ENCODE data around the gene TMEM266. TPM values are rescaled to one million over a fixed set of nuclear protein-coding genes. Genes with fewer than 3 reads are reported as not detected.

TMEM266 gene
- total and polyA plus RNA-seq, 7 donors: 0.27 to 1.1 TPM; not detected in 5

DNA sequence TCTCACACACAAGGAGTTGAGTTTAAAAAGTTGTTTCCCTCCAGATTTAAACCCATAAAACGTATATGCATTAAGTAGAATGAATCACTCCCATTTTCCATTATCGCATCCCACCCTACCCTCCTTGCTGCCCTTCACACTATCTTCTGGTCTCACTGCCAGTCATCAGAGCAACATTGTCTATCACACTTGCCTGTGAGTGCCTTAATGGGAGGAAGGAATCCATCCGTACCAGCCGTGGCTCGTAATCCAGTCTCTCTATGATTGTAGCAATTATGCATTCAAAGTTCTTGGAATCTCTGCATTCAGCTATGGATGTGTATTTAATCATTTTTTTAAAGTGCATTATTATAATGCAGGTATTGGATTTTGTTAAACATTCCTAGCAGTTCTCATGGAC lies 1.9 kb downstream of the TMEM266 start:
- H3K27me3 ChIP-seq: peaks cover 0 to 22% (median 22%) of the 10 kb centered on the region in 3 donors
- H3K4me1 ChIP-seq: peaks cover 0 to 19% (median 16%) of the 10 kb centered on the region in 4 donors
- no peak overlapping the region for H3K27ac ChIP-seq
- intact Hi-C loops (cut with DNase I): no loop called here
- H3K36me3 ChIP-seq: no peaks in the 10 kb centered on the region
- no peak overlapping the region for H3K4me3 ChIP-seq
- TF ChIP-seq, protein P1, sequence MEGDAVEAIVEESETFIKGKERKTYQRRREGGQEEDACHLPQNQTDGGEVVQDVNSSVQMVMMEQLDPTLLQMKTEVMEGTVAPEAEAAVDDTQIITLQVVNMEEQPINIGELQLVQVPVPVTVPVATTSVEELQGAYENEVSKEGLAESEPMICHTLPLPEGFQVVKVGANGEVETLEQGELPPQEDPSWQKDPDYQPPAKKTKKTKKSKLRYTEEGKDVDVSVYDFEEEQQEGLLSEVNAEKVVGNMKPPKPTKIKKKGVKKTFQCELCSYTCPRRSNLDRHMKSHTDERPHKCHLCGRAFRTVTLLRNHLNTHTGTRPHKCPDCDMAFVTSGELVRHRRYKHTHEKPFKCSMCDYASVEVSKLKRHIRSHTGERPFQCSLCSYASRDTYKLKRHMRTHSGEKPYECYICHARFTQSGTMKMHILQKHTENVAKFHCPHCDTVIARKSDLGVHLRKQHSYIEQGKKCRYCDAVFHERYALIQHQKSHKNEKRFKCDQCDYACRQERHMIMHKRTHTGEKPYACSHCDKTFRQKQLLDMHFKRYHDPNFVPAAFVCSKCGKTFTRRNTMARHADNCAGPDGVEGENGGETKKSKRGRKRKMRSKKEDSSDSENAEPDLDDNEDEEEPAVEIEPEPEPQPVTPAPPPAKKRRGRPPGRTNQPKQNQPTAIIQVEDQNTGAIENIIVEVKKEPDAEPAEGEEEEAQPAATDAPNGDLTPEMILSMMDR (IDR thresholded peaks at IDR 0.05): no peak
- TF ChIP-seq POLR2AphosphoS5 (IDR thresholded peaks at IDR 0.05) (no peak), POLR2A (IDR thresholded peaks at IDR 0.05) (no peak), EP300 (IDR thresholded peaks at IDR 0.05) (no peak)
- 82 to 86% methylated on average over 5 of the region's 5 CpGs for WGBS, 2 donors
- no peaks in the 10 kb centered on the region for H3K9me3 ChIP-seq
- DNase-seq: no peak

DNA sequence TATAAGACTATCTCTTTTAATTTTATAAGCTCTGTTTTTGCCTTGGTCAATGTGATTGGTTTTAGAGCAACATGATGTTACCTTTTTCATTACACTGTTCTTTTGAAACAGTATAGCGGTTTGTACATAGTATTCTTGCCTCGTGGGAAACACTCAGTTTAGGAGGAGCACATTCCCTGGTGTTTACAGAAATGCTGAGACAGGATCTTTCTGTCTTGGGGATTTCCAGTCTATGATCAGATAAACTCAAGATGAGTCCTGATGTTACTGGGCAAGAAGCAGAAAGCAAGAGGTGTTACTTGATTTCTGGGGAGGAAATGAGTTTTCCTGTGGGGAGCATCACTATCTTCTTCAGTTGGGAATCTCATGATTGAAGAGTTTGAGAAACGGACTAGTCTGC lies 2.5 kb downstream of the TMEM266 start:
- H3K27me3 ChIP-seq: peaks cover 0 to 23% (median 22%) of the 10 kb centered on the region in 3 donors
- DNase-seq: no peak
- H3K36me3 ChIP-seq: no peaks in the 10 kb centered on the region
- H3K9me3 ChIP-seq: no peaks in the 10 kb centered on the region
- intact Hi-C loops (cut with DNase I): no loop called here
- no peak for TF ChIP-seq POLR2AphosphoS5 (IDR thresholded peaks at IDR 0.05)
- TF ChIP-seq POLR2A (IDR thresholded peaks at IDR 0.05): no peak
- TF ChIP-seq, protein P1 (IDR thresholded peaks at IDR 0.05): no peak
- TF ChIP-seq EP300 (IDR thresholded peaks at IDR 0.05): no peak
- H3K4me3 ChIP-seq: no peak overlapping the region
- 48 to 53% methylated on average over 3 of the region's 3 CpGs for WGBS, 2 donors
- no peak overlapping the region for H3K27ac ChIP-seq
- H3K4me1 ChIP-seq: peaks cover 0 to 18% (median 15%) of the 10 kb centered on the region in 4 donors

DNA sequence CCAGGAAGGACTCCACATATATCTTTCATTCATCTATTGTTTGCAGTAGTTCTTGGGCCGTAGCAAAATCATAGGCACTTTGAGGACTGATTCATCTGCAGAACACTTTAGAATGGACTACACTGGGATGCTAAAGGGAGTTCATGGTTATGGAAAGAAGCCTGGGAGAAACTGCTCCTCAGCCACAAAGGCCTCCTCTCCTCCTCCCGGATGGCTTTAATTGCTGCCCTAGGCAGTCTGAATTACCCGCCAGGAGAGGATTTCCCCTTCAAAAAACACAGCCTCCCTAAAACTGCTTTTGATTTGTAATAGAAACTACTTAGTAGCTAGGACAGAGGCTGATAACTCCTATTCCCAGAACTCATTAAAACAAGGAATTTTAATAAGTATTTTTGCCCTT lies 4.6 kb downstream of the TMEM266 start:
- Histone ChIP-seq H3K4me1 (peaks cover 0 to 9% (median 7%) of the 10 kb centered on the region in 4 donors), H3K9me3 (no peaks in the 10 kb centered on the region), H3K4me3 (no peak overlapping the region), H3K27ac (no peak overlapping the region), H3K27me3 (peaks cover 0 to 14% (median 10%) of the 10 kb centered on the region in 3 donors), H3K36me3 (no peaks in the 10 kb centered on the region)
- TF ChIP-seq POLR2AphosphoS5 (IDR thresholded peaks at IDR 0.05) (no peak), EP300 (IDR thresholded peaks at IDR 0.05) (no peak), POLR2A (IDR thresholded peaks at IDR 0.05) (no peak)
- TF ChIP-seq, protein P1 (IDR thresholded peaks at IDR 0.05): no peak
- 74 to 81% methylated on average over 3 of the region's 3 CpGs for WGBS, 2 donors
- no peak for DNase-seq
- intact Hi-C loops (cut with DNase I): no loop called here

DNA sequence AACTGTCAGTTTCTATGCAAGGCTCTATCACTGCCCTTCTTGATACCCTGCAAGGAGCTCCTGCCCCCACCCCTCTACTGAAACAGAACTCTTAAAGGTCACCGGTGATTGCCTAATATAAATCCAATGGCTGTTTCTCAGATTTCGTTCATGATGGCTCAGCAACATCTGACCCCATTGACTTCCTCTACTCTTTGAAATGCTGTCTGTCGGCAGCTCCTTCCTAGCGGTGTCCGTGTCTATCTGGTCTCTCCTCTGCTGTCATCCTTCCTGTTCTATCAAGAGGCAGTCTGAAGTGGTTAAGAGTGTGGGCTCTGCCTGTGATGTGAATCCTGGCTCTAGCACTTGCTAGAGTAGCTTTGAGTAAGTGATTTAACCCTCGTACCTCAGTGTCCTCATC lies 5.5 kb downstream of the TMEM266 start:
- Histone ChIP-seq H3K36me3 (no peaks in the 10 kb centered on the region), H3K4me3 (no peak overlapping the region), H3K27ac (no peak overlapping the region), H3K9me3 (no peaks in the 10 kb centered on the region), H3K27me3 (peaks cover 0 to 14% (median 4%) of the 10 kb centered on the region in 3 donors), H3K4me1 (peaks cover 0 to 4% (median 3%) of the 10 kb centered on the region in 4 donors)
- 32 to 59% methylated on average over 6 of the region's 6 CpGs for WGBS, 2 donors
- TF ChIP-seq POLR2AphosphoS5 (IDR thresholded peaks at IDR 0.05) (no peak), EP300 (IDR thresholded peaks at IDR 0.05) (no peak), POLR2A (IDR thresholded peaks at IDR 0.05) (no peak)
- TF ChIP-seq, protein P1 (IDR thresholded peaks at IDR 0.05): no peak
- DNase-seq: no peak
- intact Hi-C loops (cut with DNase I): no loop called here

DNA sequence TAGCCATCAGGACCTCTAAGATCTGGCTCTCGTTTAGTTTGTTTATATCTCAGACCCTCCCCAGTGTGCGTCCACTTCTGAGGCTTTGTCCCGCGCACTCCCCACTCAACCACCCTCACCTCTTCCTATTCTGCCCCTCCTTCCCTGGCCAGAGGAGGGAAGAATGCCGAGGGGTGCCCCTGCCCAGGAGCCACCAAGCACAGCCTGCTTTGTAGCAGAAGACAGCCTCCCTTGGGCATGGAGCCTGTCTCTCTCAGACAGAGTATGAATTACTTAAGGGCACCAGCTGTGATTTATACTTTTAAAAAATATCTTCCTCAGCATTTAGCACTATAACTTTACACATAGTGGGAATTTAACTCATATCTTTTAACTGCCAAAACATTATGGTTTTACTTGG lies 6.0 kb downstream of the TMEM266 start:
- TF ChIP-seq, protein P1 (IDR thresholded peaks at IDR 0.05): no peak
- TF ChIP-seq POLR2AphosphoS5 (IDR thresholded peaks at IDR 0.05) (no peak), POLR2A (IDR thresholded peaks at IDR 0.05) (no peak), EP300 (IDR thresholded peaks at IDR 0.05) (no peak)
- Histone ChIP-seq H3K27ac (no peak overlapping the region), H3K9me3 (no peaks in the 10 kb centered on the region), H3K36me3 (no peaks in the 10 kb centered on the region), H3K4me3 (no peak overlapping the region), H3K4me1 (no peaks in the 10 kb centered on the region), H3K27me3 (peaks cover 0 to 14% (median 0%) of the 10 kb centered on the region in 3 donors)
- intact Hi-C loops (cut with DNase I): no loop called here
- DNase-seq: no peak
- 65 to 73% methylated on average over 5 of the region's 5 CpGs for whole genome bisulfite sequencing, 2 donors

Data from sigmoid colon (tissue), 7 donors.